DMS 273 treated with DMSO at 0.1 percent for 48 hours (cell line): Measurements from ENCODE around the gene ARHGAP23.
"Not testable (repeated sequence)": the region's sequence is repeated elsewhere in the genome, so short reads cannot be mapped to it uniquely, and the experiment has no call there.

Source experiments
- DNase-seq: peaks from one replicate; lab custom pipeline; 2025; lab: John Stamatoyannopoulos, UW

ARHGAP23 gene

DNA sequence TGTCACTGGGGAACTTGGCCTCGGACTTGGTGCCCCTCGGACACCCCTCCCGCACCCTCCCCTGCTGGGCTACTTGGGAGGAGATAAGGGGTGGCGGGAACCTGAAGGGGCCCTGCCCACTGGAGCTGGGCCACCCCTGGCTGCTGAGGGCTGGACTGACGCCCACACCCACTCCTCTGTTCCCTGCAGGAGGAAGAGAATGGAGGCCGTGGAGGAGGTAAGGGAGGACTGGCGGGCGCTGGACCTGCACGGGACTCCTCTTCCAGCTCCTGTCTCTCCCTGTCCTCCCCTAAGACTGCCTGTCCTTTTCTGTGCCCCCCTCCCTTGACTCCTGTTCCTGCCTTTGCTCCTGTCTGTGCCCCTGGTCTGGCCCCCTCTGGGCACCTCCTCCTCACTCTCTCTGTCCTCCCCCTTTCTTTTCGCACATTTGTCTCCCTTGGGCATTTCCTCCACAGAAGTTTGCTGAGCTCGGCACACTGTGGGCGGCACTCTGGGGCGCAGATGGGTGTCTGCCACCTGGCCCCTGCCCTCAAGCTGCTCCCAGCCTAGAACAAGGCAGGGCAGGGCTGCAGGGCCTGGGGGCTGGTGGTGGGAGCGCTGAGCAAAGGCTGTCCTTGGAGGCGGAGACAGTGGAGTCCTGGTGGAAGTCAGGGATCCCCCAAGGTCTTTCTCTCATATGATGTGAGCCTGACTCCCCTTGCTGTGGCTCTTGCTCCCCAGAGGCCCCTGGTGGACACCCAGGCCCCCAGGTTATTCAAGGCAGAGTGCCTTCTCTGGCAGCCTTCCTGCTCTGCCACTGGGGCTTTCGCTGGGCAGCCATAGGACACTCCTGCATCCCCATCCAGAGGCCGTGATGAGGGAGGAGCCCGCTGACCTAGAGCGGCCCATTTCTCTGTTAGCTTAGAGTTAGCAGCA lies 32.7 kb downstream of the ARHGAP23 start:
- no peak for DNase-seq

DNA sequence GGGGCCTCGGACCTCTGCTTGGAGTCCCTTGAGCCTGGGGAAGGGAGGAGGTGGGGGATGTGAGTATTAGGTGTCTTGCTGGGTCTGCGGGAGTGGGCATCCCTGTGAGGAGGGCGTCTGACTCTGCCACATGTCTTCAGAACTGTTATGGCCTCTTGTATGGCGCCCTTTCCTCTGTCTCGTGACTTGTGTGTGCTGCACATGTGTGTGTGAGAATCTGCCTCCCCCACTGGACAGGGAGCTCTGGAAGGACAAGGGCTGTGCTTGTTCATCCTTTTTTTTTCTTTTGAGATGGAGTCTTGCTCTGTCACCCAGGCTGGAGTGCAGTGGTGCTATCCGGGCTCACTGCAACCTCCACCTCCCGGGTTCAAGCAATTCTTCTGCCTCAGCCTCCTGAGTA lies 33.4 kb downstream of the ARHGAP23 start:
- DNase-seq, result no peak

DNA sequence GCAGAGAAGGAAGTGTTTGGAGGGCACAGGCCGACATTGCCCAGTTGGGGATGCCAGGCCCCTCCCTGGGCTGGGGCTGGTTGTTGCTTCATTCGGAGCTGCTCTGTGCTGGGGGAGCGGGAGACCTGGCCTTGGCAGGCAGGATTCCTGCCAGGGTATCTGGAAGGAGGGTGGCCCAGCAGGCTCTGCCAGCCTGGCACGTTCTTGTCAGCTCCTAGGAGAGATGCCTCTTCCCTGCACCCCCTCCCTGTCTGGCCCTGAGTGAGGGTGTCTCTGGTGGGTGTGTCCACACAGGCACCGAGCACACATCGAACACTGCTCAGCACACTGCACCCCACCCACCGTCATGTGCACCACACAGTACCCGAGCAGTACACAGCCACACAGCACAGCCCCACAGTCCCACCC lies 35.2 kb downstream of the ARHGAP23 start:
- no peak for DNase-seq

DNA sequence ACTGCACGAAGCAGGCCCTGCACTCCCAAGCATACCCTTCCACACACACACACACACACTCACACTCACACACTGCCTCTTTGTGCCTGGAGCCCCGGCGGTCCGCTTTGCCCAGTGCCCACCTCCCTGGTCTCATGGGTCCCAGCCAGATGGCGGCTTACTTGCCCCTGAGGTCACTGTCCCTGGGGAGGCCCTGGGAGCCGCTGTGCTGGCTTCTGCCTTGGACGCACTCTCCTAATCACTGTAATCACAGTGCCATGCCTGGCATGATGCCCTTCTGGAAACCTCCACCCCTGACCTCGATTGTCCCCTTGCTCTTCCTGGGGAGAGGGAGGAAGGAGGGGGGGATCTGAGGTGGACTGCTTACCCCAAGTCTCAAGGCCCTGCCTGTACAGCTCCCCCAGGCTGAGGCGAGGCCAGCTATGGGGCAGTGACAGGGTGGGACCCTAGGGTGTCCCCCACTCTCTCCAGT lies 36.0 kb downstream of the ARHGAP23 start:
- DNase-seq, result peak; percentile 54

GRCh38 chr17:38464723-38465390 lies 36.6 kb downstream of the ARHGAP23 start:
- DNase-seq, result peak; percentile 57

- DNase-seq, result no peak
Observed at GRCh38 chr17:38465391-38466345, 37.4 kb downstream of the ARHGAP23 start.

- DNase-seq, result no peak
Observed at GRCh38 chr17:38466346-38467315, 38.4 kb downstream of the ARHGAP23 start.

DNA sequence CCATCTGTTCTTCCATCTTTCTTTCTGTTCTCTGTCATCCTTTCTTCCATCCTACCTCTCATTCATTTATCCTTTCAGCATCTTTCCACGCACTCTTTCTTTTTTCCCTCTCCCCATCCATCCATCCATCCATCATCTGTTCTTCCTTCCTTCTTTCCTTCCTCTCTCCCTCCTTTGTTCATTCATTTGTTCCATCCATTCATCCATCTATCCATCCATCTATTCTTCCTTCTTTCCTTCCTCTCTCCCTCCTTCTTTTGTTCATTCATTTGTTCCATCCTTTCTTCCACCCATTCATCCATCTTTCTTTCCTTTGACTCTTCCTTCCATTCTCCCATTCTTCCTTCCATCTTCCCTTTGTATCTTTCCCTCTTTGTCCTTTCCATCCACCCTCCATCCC lies 39.2 kb downstream of the ARHGAP23 start:
- no peak for DNase-seq

- DNase-seq, result no peak
Observed at GRCh38 chr17:38469875-38470274, 41.6 kb downstream of the ARHGAP23 start.

DNA sequence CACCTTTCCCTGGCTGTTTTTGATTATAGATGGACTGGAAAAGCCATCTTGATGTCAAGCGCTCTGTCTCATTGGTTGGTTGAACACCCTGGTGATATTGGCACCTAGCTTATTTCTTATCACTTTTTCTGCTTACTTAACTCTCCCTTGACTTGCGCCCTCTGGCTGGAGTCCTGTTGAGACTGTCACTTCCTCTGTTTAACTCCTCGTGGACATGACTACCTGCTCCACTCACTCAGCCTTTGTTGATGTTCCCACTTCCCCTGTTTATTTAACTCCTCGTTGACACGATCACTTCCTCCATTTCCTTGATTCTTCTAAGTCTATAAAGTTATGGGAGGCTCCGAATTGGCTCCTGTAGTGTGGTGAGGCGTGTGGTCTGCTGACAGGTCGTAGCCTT lies 43.0 kb downstream of the ARHGAP23 start:
- DNase-seq, result not testable (repeated sequence)

- DNase-seq, result peak; percentile 8
Observed at GRCh38 chr17:38474666-38475065, 46.4 kb downstream of the ARHGAP23 start.

- DNase-seq, result no peak
Observed at GRCh38 chr17:38476549-38476948, 48.3 kb downstream of the ARHGAP23 start.

DNA sequence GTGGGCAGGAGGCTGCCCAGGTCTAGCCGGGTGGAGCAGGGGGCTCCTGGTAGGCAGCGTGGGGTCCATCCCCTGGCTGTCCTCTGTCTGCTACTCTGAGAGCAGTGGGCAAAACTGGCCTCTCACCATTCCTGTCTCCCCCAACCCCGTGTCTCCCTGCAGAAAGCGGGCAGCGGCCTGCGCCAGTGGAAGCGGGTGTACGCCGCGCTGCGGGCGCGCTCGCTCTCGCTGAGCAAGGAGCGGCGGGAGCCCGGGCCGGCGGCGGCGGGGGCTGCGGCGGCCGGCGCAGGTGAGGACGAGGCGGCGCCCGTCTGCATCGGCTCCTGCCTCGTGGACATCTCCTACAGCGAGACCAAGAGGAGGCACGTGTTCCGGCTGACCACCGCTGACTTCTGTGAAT lies 49.2 kb downstream of the ARHGAP23 start:
- DNase-seq, result not testable (repeated sequence)

DNA sequence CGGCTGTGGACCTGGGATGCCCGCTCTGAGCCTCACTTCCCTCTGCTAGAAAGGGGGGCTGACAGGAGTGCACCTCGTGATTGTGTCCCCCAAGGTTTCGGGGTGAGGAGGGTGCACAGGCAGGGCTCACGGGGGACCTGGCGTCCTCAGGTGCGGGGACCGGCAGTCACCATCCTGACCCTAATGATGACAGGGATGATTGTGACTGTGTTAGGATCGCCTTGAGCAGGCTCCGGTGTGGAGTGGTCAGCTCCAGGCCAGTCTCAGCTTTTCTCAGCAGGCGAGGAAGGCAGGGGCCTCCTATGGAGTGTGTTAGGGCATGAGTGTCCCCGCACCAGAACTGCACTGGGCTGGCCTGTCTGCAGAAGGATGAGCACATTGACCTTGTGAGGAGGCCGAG lies 49.7 kb downstream of the ARHGAP23 start:
- not testable (repeated sequence) for DNase-seq

DNA sequence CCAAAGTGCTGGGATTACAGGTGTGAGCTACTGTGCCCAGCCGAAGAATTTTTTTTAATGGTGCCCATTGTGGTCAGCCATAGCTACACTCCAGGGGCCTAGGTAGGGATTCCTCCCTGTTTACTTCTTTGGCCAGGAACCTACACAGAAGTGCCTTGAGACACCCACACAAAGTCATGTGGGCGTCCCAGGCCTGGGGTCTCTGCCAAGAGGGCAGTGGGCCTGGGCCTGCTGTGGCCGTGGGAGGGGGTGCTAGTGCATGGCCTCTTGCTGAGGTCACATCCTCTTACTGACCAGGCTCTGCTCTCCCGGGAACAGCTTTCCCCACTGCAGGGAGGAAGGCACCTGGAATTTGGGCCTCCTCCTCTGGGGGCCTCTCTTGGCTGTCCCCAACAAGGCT lies 50.4 kb downstream of the ARHGAP23 start:
- not testable (repeated sequence) for DNase-seq

GRCh38 chr17:38482039-38482699 lies 53.9 kb downstream of the ARHGAP23 start:
- DNase-seq, result not testable (repeated sequence)

GRCh38 chr17:38482700-38483043 lies 54.4 kb downstream of the ARHGAP23 start:
- DNase-seq, result not testable (repeated sequence)

- peak; percentile 11 for DNase-seq
Observed at GRCh38 chr17:38484242-38485145, 56.2 kb downstream of the ARHGAP23 start.

- no peak for DNase-seq
Observed at GRCh38 chr17:38485146-38485468, 56.8 kb downstream of the ARHGAP23 start.
